HG02840 (cell line): Measurements from ENCODE around the gene RTKN2.

Experiments used
- ATAC-seq: cut with Tn5 transposase; IDR thresholded peaks from one replicate; pipeline ENCODE4 v1.9.1; 2021; ENCODE audit warnings: mild to moderate bottlenecking, moderate library complexity, moderate number of reproducible peaks; ENCODE audit not compliant: unreplicated experiment, low FRiP score

Gene RTKN2

DNA sequence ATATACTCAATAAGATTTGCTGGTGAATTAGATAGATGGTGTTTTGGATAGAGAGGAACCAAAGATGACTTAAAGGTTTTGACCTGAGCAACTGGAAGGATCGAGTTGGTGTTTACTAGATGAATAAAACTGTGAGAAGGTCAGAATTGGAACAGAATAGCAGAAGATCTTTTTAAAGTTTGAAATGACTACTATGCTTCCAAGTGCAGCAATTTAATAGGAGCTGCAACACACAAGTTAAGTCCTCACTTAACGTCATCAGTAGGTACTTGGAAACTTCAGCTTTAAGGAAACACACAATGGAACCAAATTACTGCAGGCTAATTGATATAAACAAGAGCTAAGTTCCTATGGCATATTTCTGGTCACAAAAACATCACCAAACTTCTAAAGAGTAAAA, 86.5 kb downstream of the RTKN2 start:
- no peak for ATAC-seq

GRCh38 chr10:62180677-62181076, 88.0 kb downstream of the RTKN2 start:
- no peak for ATAC-seq

- ATAC-seq = no peak
These were observed 90.1 kb downstream of the RTKN2 start for GRCh38 chr10:62178568-62178967.

DNA sequence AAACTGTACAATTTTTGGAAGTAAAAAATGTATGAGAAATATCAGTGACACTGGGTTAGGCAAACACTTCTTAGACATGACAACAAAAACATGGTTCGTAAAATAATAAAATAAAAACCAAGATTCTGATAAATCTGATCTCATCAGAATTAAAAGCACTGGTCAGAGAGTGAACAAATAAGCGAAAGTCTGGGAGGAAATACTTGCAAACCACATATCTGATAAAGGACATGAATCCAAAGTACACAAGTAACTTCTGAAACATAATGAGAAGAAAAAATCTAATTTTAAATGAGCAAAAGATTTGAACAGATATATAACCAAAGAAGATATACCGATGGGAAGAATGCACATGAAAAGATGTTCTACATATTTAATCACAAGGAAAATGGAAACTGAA, 91.5 kb downstream of the RTKN2 start:
- ATAC-seq = no peak

DNA sequence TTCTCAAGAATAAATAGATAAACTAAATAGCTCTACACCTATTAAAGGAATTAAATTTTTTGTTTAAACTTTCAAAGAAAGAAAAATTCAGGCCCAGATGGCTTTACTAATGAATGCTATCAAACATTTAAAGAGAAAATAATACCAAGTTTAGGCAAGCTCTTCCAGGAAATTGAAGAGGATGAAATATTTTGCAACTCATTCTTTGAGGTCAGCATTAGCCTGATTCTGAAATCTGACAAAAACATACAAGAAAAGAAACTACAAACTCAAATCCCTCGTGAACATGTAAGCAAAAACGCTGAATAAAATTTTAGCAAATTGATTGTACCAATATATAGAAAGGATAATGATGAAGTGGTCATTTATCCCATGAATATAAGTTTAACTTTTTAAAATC, 93.4 kb downstream of the RTKN2 start:
- ATAC-seq = no peak

DNA sequence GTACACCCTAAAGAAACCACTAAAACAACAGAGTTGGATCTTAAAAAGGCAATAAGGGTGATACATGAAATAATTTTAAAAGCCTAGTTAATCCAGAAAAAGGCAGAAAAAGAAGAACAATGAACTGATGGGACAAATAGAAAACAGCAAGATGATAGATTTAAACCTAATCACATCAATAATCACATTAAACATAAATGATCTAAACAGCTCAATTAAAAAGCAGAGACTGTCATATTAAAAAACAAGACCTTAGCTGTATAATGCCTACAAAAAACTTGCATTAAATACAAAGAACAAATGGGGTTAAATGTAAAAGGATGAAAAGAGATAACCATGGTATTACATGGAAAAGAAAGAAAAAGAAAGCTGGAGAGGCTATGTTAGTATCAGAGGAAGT, 96.2 kb downstream of the RTKN2 start:
- ATAC-seq = no peak

GRCh38 chr10:62171791-62172190, 96.9 kb downstream of the RTKN2 start:
- ATAC-seq = no peak

- no peak for ATAC-seq
These were observed 97.9 kb downstream of the RTKN2 start for GRCh38 chr10:62170732-62171131.

GRCh38 chr10:62166331-62167131, 102.1 kb downstream of the RTKN2 start:
- ATAC-seq = peak; percentile 99

- no peak for ATAC-seq
These were observed 102.8 kb downstream of the RTKN2 start for GRCh38 chr10:62165803-62166202.

DNA sequence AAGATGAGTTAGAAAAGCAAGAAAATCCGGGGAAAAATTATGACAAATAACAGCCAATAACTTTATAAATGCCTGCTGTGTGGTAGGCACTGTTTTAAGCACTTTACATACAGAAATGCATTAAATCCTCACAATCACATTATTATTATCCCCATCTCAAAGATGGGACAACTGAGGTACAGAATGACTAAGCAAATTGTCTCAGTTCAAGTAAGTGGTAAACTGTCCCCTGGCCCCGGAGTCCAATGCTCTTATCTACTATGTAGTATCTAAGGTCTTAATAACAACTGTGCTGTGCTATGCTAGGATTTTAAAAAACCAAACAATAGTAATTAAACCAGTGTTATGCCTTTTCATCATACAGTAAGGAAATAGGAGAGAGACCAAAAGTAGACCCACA, 105.6 kb downstream of the RTKN2 start:
- no peak for ATAC-seq

DNA sequence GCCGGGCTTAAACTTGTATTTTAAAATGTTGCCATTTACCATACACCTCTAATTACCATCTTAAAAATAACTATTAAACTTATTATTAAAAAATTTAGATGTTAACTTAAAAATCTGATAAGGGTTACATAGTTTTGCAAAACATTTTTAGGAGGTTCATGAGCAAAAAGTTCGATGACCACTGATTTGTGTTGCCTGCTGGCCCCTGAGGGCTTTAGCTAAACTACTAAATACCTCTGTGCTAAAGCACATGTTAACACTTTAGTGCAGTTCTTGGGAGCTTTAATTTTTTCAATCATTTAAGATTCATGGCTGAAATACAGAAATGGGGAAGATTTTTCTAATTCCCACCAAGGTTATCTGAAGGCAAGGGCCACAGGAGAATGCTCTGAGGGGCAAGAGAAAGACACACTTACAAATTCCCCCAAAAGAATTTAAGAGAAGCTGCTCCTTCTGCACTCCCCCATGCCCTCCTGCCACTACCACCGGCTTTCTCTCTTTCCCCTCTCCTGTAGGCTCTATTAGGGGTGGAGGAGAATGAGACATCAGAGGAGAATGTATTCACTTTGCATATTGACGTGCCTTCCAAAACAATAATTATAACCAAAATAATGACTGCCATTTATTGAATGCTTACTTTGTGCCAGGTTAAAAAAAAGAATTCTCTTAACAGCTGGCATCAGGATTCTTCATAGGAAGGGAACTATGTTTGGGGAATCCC, 106.2 kb downstream of the RTKN2 start:
- no peak for ATAC-seq

GRCh38 chr10:62159351-62159750, 109.3 kb downstream of the RTKN2 start:
- ATAC-seq = no peak

- ATAC-seq = no peak
These were observed 111.0 kb downstream of the RTKN2 start for GRCh38 chr10:62157601-62158000.

GRCh38 chr10:62155054-62155680, 113.5 kb downstream of the RTKN2 start:
- no peak for ATAC-seq

- no peak for ATAC-seq
These were observed 114.4 kb downstream of the RTKN2 start for GRCh38 chr10:62154231-62154630.

DNA sequence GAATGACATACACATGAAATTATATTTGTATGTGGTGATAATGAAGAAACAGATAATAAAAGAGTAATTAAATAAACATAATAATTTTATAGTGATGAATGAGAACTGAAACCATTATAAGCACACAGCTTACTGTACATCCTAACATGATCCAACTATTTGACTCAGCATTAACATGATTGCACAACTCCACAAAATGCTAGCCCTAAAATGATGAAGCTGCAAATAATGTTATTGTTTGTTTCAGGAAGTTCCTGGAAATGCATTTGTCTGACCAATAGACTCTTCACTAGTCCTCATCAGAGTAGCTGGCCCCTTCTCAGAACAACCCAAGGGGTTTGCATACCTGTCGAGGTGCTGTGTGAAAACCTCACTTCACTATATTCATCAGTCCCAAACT, 115.5 kb downstream of the RTKN2 start:
- no peak for ATAC-seq

GRCh38 chr10:62149621-62150020, 119.0 kb downstream of the RTKN2 start:
- ATAC-seq = no peak

- no peak for ATAC-seq
These were observed 120.5 kb downstream of the RTKN2 start for GRCh38 chr10:62148155-62148554.

DNA sequence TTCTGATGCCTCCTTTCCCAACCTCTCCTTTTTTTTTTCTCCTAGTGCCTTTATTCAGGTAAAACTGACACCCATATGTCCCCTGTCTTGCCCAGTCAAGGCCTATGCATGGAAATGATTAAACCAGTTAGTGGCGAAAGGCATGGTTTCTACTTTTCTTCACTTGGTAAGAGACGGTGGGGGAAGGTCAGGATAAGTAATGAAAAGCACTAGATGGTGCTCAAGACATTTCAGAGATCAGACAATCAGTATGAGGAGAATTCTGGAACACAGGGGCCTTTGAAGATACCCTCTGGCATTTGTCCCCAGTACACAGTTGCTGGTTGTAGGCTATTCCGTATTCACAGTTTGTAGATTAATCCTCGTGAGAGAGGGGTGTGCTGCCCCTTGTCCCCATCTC, 121.2 kb downstream of the RTKN2 start:
- ATAC-seq = no peak

DNA sequence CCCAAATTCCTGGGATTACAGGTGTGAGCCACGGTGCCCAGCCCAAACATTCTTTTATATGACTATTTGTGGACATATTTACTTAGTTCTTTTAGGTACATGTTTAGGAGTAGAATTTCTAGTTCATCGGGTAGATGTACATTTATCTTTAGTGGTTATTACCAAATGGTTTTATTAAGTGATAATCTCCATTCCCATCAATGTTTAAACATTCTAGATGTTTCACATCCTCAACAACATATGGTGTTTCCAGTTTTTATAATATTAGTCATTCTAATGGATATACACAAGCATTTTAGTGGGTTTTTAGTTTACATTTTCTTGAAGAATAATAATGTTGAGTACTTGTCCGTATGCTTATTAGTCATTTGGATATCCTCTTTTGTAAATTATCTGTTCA, 131.7 kb downstream of the RTKN2 start:
- ATAC-seq = no peak

DNA sequence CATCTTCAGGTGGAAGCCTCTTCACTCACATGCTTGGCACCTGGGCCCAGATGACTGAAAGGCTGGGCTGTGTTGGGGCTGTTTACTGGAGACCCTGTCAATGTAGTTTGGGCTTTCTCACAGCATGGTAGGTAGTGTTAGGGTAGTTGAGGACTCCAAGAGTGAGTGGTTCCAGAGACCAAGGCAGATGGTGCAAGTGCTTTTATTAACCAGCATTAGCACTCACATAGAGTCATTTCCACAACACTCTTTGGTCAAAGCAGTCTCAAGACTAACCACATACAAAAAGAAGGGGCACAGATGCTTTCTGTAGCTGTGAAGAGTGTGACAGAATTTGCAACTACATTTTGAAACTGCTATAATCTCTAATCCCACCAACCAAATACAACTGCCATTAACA, 135.0 kb downstream of the RTKN2 start:
- no peak for ATAC-seq
